Tibial artery (tissue), 4 donors: ENCODE results near the gene FAM210B.
"Not testable (repeated sequence)": the region's sequence is repeated elsewhere in the genome, so short reads cannot be mapped to it uniquely, and the experiment has no call there.

Experiments
- DNase-seq, 2 donors: peaks; one replicate each; pipeline ENCODE4 v3.0.0-alpha.2; 2019
- H3K27ac ChIP-seq, 2 donors: fragments of 200-600 bp; sonication (generic) in 1 of 2; 1 replicate in 1 of 2; 2 replicates in 1 of 2; pipeline ENCODE4 v1.5.1; 2018 to 2019; ENCODE audit warnings: mild to moderate bottlenecking in 1 of 2
- H3K27me3 ChIP-seq, 2 donors: fragments of 200-600 bp; sonication (generic) in 1 of 2; one replicate each; pipeline versions ENCODE4 v1.5.1 to v1.6.0; 2016 to 2019
- H3K36me3 ChIP-seq, 3 donors: fragments of 200-600 bp; sonication (generic) in 2 of 3; one replicate each; pipeline ENCODE4 v1.5.1; 2016 to 2019; ENCODE audit warnings: mild to moderate bottlenecking in 2 of 3
- H3K4me1 ChIP-seq, 4 donors: fragments of 200-600 bp; sonication (generic) in 2 of 4; 1 replicate in 3 of 4; 2 replicates in 1 of 4; pipeline ENCODE4 v1.5.1; 2016 to 2019
- H3K4me3 ChIP-seq, 2 donors: fragments of 200-600 bp; sonication (generic) in 1 of 2; 1 replicate in 1 of 2; 2 replicates in 1 of 2; pipeline ENCODE4 v1.5.1; 2018 to 2019; ENCODE audit warnings: mild to moderate bottlenecking in 2 of 2
- H3K9me3 ChIP-seq, 3 donors: fragments of 200-600 bp; sonication (generic) in 1 of 3; one replicate each; pipeline ENCODE4 v1.5.1; 2016 to 2019
- CTCF ChIP-seq, 2 experiments: fragments of 200-600 bp in 1 of 2; fragments of 450-650 bp in 1 of 2; IDR thresholded peaks; one replicate each; pipeline ENCODE4 v1.5.1; 2017 to 2019; ENCODE audit warnings: antibody characterized with exemption in 2 of 2, mild to moderate bottlenecking in 1 of 2, moderate library complexity in 1 of 2
- intact Hi-C: fragments of 100-400 bp; cut with DNase I; formaldehyde crosslinking; loops from one replicate; pipeline ENCODE4 v1.15.0; 2023; ENCODE audit warnings: low total_unique reads

Gene FAM210B

DNA sequence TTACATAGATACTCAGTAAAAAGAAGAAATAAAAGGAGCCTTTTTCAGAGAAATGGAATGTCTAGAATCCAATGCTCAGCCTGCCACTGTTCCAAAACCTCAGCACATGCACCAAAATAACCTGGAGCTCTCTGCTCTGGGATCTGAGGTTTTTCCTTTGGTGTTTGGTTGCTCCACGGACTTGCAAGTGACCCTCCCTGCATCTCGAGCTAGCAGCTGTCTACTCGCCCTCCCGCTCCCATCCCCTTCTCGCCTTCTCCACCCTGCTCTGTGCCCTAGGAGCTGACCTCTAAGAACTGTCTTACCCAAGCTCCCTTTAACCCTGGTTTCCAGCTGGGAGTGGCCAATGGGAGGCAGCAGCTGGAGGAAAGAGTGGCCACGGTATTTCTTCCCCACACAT, 35.1 kb upstream of the FAM210B start:
- H3K9me3 ChIP-seq: no peaks in the 10 kb centered on the region
- TF ChIP-seq CTCF (IDR thresholded peaks at IDR 0.05): no peak
- no peaks in the 10 kb centered on the region for H3K36me3 ChIP-seq
- intact Hi-C loops: no loop called here
- no peaks in the 10 kb centered on the region for H3K4me1 ChIP-seq
- no peak for DNase-seq
- H3K27me3 ChIP-seq: no peaks in the 10 kb centered on the region
- H3K4me3 ChIP-seq: no peak overlapping the region
- no peak overlapping the region for H3K27ac ChIP-seq

DNA sequence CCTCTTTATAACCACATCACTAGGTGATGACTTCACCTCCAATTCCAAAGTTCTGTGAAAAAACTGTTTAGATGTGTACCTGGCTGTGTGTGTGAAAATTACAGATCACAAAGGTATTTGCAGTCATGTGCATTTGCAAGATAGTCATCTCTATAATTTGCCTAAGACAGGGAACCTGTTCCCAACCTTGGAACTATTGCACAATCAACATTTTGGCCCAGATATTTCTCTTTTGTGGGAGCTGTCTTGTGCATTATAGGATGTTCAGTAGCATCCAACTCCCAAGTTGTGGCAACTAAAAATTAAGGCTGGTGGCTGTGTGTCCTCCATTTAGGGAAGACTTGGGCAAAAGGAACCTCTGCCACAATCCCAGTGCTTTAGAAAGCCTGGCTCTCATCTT, 34.0 kb upstream of the FAM210B start:
- intact Hi-C loops: no loop called here

GRCh38 chr20:56328861-56329260, 29.9 kb upstream of the FAM210B start:
- H3K36me3 ChIP-seq: no peaks in the 10 kb centered on the region
- intact Hi-C loops: no loop called here
- no peak for DNase-seq
- H3K27me3 ChIP-seq: no peaks in the 10 kb centered on the region
- no peak overlapping the region for H3K4me3 ChIP-seq
- TF ChIP-seq CTCF (IDR thresholded peaks at IDR 0.05): no peak
- H3K27ac ChIP-seq: no peak overlapping the region
- no peaks in the 10 kb centered on the region for H3K4me1 ChIP-seq
- H3K9me3 ChIP-seq: no peaks in the 10 kb centered on the region

More for the DNA sequence above, 34.0 kb upstream of the FAM210B start:
- no peak for DNase-seq
- Histone ChIP-seq H3K27me3 (no peaks in the 10 kb centered on the region), H3K9me3 (no peaks in the 10 kb centered on the region), H3K4me1 (no peaks in the 10 kb centered on the region), H3K4me3 (no peak overlapping the region), H3K36me3 (no peaks in the 10 kb centered on the region), H3K27ac (no peak overlapping the region)
- no peak for TF ChIP-seq CTCF (IDR thresholded peaks at IDR 0.05)

GRCh38 chr20:56336709-56337108, 22.1 kb upstream of the FAM210B start:
- H3K9me3 ChIP-seq, intact Hi-C loops, H3K27me3 ChIP-seq, H3K27ac ChIP-seq, DNase-seq, H3K36me3 ChIP-seq, H3K4me3 ChIP-seq, H3K4me1 ChIP-seq: not testable (repeated sequence)

DNA sequence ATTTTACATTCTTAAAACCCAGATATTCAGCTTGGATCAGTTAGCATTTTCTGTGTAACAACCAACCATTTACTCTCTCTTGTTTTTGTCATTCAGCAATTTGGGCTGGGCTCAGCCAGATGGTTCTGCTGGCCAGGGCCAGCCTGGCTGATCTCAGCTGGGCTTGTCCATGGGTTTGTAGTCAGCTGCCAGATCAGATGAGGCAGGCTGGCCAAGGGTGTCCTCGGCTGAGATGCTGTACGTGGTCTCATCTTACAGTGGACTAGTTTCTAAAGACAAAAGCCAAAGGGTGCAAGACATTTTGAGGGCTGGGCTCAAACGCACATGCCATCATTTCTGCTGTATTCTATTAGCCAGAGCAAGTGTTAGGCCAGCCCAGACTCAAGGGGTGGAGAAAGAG, 16.0 kb upstream of the FAM210B start:
- no peaks in the 10 kb centered on the region for H3K36me3 ChIP-seq
- TF ChIP-seq CTCF (IDR thresholded peaks at IDR 0.05): no peak
- H3K27me3 ChIP-seq: peaks cover 0 to 47% of the 10 kb centered on the region in 2 donors
- no peak overlapping the region for H3K27ac ChIP-seq
- intact Hi-C loops: no loop called here
- H3K4me1 ChIP-seq: peaks cover 0 to 4% (median 0%) of the 10 kb centered on the region in 4 donors
- DNase-seq: no peak
- no peaks in the 10 kb centered on the region for H3K9me3 ChIP-seq
- H3K4me3 ChIP-seq: no peak overlapping the region

- intact Hi-C loops: no loop called here
- Histone ChIP-seq H3K9me3 (no peaks in the 10 kb centered on the region), H3K27me3 (peaks cover 0 to 49% of the 10 kb centered on the region in 2 donors), H3K36me3 (no peaks in the 10 kb centered on the region), H3K4me1 (peaks cover 0 to 4% (median 0%) of the 10 kb centered on the region in 4 donors), H3K4me3 (no peak overlapping the region), H3K27ac (no peak overlapping the region)
- peak; percentile 17 to 21 for TF ChIP-seq CTCF (IDR thresholded peaks at IDR 0.05)
- DNase-seq: no peak
Measured at GRCh38 chr20:56343861-56344381, 14.9 kb upstream of the FAM210B start.
